ENCODE measurements around the gene TVP23B.
"Not testable (repeated sequence)": the region's sequence is repeated elsewhere in the genome, so short reads cannot be mapped to it uniquely, and the experiment has no call there.

The TVP23B gene

GRCh38 chr17:18780991-18781718 lies at the start of gene TVP23B:
Gene TVP23B, plus strand, starts transcription at chr17:18781183. Its CDS starts 111 bp downstream, at chr17:18781294.
- DNase-seq: peak; percentile 92

DNA sequence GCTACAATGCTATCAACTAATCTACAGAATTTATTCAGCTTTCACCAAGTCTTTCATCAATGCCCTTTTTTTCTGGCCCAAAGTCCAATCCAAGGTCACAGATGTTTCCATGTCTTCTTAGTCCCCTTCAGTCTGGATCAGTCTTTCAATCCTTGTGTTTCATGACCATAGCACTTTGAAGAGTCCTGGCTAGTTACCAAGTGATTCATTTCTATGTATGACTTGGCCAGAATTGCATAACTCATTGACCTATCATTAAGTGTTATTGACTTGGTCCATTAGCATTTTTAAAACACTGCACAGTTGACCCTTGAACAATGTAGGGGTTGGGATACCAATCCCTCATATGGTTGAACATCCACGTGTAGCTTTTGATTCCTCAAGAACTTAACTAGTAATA lies 48.5 kb upstream of the TVP23B start:
- DNase-seq: not testable (repeated sequence)

GRCh38 chr17:18733350-18733749 lies 47.6 kb upstream of the TVP23B start:
- not testable (repeated sequence) for DNase-seq

DNA sequence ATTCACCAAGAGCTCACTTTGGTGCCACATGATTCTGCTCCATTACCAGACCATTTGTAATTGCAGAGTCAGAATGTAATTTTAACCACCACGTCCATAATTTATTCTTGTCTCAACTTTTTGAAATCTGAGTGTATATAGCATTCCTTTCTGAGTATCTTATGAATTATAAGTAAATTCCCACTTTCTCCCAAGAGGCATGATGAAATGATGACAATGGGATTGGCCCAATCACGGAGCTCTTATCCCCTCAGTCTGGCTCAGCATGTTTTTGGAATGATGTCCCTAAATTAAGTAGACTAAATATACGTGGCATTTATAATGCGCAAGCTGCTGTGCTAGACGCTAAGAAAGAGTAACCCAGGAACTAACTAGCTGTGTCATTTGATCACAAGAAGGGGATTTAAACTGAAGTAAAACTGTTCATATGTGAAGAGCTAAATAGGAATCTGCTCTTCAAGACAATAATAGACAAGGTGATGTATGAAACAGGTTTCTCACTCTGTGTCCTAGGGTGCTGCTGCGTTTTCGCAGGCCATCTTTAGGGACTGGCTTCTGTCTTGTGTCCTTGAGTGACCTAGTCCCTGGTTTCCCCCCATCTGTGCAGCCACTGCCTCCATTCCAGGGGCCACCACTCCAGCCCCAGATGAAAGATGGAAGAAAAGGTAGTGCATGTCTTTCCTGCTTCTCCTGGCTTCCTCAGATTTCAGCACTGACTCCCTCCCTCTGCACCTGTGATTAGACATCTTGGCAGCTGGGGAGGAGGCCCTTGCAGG lies 41.2 kb upstream of the TVP23B start:
- DNase-seq: not testable (repeated sequence)

GRCh38 chr17:18741228-18741627 lies 39.8 kb upstream of the TVP23B start:
- not testable (repeated sequence) for DNase-seq

- not testable (repeated sequence) for DNase-seq
These were observed 37.1 kb upstream of the TVP23B start, which contains the start of gene FBXW10 for GRCh38 chr17:18743699-18744421. Gene FBXW10, plus strand, starts transcription at chr17:18744054. Its CDS starts 191 bp downstream, at chr17:18744245.

DNA sequence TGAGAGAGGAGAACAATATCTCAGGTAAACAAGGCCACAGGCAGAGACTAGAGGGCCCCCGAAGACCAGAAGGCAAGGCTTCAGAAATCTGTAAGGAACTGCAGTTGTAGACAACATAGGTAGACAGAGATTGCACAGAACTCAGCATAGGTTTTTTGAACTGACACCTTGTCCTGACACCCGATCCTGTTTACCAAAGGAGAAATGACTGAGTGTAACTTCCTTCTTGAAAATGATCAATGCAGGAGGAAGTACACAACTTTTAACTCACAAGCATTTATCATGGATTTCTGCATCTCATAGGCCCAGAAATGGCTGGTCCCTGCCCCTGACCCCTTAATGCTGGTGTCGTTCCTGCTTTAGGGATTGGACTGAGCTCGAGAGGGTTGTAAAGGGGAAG lies 36.3 kb upstream of the TVP23B start:
- not testable (repeated sequence) for DNase-seq

GRCh38 chr17:18746551-18746950 lies 34.4 kb upstream of the TVP23B start:
- DNase-seq: not testable (repeated sequence)

DNA sequence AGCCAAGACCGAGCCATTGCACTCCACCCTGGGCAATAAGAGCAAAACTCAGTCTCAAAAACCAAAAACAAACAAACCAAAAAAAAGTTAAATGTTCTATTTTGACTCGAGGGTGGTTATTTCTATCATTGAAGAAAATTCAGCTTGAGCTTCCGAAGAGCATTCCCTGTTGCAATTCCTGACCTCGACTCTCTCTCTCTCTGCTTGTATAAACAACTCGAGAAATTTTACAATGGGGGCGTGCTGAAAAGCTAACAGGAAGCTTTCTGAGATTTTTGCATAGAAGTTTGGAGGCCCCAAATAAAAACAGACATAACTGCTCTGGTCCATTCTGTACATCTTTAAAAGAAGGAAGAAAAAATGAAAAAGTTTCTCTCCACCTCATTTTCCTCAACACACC lies 33.5 kb upstream of the TVP23B start:
- not testable (repeated sequence) for DNase-seq

GRCh38 chr17:18750242-18750641 lies 30.7 kb upstream of the TVP23B start:
- not testable (repeated sequence) for DNase-seq

DNA sequence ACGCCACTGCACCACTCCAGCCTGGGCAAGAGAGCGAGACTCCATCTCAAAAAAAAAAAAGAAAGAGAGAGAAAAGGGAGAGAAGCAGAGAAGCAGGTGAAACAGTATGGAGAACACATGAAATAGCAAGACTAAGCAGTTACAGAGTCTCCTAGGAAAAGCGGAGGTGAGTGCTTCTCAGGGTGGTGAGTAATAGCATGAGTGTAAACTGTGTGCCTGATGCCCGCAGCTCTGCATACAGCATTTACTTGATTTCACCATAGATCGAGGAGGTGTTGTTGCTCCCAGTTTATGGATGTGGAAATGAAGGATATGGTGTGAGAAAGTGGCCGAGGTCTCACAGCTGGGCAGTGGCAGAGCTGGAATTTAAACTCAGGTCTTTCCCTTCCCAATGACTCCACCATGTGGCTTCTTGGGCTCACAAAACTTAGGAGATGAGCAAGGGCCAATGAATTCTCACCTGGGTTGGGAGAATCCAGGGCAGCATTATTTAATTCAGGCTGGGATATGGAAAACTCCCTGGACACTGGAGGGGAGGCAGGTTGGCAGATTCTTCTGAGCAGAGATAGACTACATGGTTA lies 27.1 kb upstream of the TVP23B start:
- not testable (repeated sequence) for DNase-seq

- not testable (repeated sequence) for DNase-seq
These were observed 25.0 kb upstream of the TVP23B start for GRCh38 chr17:18755969-18756368.

GRCh38 chr17:18757368-18758044 lies 23.5 kb upstream of the TVP23B start:
- not testable (repeated sequence) for DNase-seq

DNA sequence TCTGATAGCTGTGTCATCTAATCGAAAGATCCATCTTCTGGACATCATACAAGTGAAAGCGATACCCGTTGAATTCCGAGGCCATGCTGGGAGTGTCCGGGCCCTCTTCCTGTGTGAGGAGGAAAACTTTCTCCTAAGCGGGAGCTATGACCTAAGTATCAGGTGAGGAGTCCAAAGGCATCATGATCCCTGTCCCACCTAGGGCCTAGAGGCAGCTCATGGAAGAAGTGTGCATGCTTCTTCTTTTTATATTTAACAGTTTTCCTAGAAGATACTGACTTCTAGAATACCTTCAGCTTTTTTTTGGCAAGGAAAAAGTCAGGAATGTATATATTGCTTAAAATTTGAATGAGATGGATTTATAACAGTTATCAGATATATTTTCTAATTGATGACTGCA lies 22.6 kb upstream of the TVP23B start:
- DNase-seq: not testable (repeated sequence)

GRCh38 chr17:18760221-18760620 lies 20.8 kb upstream of the TVP23B start:
- not testable (repeated sequence) for DNase-seq

DNA sequence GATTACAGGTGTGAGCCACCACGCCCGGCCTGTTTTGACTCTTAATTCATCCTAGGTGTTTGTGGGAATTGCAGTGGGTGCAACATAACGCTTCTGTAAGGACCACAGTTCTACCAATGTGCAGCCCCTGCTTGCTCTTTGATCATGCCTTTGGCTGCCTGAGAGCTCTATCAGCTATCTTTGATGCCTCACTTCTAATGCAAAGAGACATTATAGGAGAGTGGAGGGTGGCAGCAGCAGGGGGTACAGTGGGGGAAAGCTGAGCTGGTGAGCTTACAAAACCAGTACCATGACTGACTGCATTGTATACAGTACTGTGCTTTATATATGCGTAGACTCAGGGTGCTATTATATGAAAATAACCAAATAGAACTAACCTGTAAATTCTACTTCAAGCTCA lies 10.4 kb upstream of the TVP23B start:
- not testable (repeated sequence) for DNase-seq

- DNase-seq: not testable (repeated sequence)
These were observed 9.9 kb upstream of the TVP23B start for GRCh38 chr17:18771066-18771465.

DNA sequence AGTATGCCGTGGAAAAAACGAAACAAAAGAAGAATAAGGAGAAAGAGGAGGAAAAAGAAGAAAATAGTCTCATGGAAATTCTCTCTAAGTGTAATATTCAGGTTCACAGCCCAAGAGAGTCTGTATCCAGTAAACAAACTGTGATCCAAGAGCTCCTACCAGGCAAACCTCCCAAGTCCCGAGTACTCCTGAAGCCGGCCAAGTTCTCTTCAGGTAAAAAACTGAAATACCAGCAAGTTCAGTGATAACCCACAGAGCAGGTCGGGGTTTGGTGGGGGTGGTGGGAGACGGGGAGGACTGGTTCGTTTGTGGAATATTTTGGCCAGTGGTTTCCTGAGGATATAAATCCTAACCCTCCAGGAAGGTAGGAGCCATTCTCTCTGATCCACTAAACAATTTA lies 8.5 kb upstream of the TVP23B start:
- no peak for DNase-seq

- DNase-seq: not testable (repeated sequence)
These were observed 822 bp downstream of the TVP23B start for GRCh38 chr17:18781805-18782204.

GRCh38 chr17:18785933-18786332 lies 5.0 kb downstream of the TVP23B start:
- not testable (repeated sequence) for DNase-seq

GRCh38 chr17:18786890-18787289 lies 5.9 kb downstream of the TVP23B start:
- DNase-seq: not testable (repeated sequence)

DNA sequence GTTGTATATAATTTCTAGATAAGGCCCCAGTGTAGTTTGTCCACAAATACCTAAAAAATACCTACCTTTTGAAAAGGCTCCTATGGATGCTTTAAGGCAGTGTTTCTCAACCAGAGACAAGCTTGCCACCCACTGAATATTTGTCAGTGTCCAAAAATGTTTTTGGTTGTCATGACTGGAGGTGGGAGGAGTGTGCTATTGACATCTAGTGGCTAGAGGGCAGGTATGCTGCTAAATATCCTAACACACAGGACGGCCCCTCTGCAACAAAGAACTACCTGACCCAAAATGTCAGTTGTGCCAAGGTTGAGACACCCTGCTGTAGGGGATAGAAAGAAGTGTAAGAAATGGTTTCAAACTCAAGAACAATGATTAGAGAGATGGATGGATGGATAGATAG lies 10.4 kb downstream of the TVP23B start:
- DNase-seq: not testable (repeated sequence)
